A549 treated with ZK216348 at 1 μM for 4 hours (cell line): ENCODE data around the gene RNASE9. TPM values are rescaled to one million over a fixed set of nuclear protein-coding genes. Genes with fewer than 3 reads are reported as not detected.

Experiments used
- total RNA-seq: library from RNA; stranded (reverse); fragments of 200-300 nt; extraction: Qiagen RNA extraction; gene quantifications from 5 replicates; pipeline ENCODE4 v1.2.3, GENCODE V29; 2022; ENCODE audit warnings: low read depth

Gene RNASE9
- not detected in 5 replicates for total RNA-seq

GRCh38 chr14:20560961-20561360, at the start of gene RNASE9:
Gene RNASE9, minus strand, starts transcription at chr14:20561047.

GRCh38 chr14:20591235-20591634, 30.4 kb upstream of the RNASE9 start, which contains the start of gene RNASE12:
Gene RNASE12, minus strand, starts transcription at chr14:20591376. Its CDS starts 653 bp downstream, at chr14:20590723.

GRCh38 chr14:20587489-20588154, 26.8 kb upstream of the RNASE9 start, which contains the start of gene RNASE11:
Gene RNASE11, minus strand, starts transcription at chr14:20588001.

Other genes starting within 250 kb of the RNASE9 start
- 36.5 to 60.3 TPM (median 39.8 TPM) in 5 replicates for gene CCNB1IP1, start 227.8 kb downstream of the RNASE9 start, total RNA-seq
- 19.6 to 28.9 TPM (median 20.4 TPM) in 5 replicates for gene PARP2, start 217.4 kb downstream of the RNASE9 start, total RNA-seq
- gene TEP1, start 147.5 kb downstream of the RNASE9 start, total RNA-seq, result 9.1 to 13.3 TPM (median 9.9 TPM) in 5 replicates
- not detected in 5 replicates for gene KLHL33, start 124.9 kb downstream of the RNASE9 start, total RNA-seq
- 19.0 to 28.9 TPM (median 25.5 TPM) in 5 replicates for gene OSGEP, start 106.2 kb downstream of the RNASE9 start, total RNA-seq
- 248 to 284 TPM (median 259 TPM) in 5 replicates for gene APEX1, start 105.8 kb downstream of the RNASE9 start, total RNA-seq
- gene PIP4P1, start 99.6 kb downstream of the RNASE9 start, total RNA-seq, result 26.3 to 41.0 TPM (median 34.0 TPM) in 5 replicates
- 148 to 204 TPM (median 152 TPM) in 5 replicates for gene PNP, start 91.6 kb downstream of the RNASE9 start, total RNA-seq
- gene RNASE10, start 55.5 kb downstream of the RNASE9 start, total RNA-seq, result 0.20 to 0.40 TPM (median 0.27 TPM) in 5 replicates
- not detected in 5 replicates for gene RNASE11, start 27.0 kb upstream of the RNASE9 start, total RNA-seq
- not detected in 5 replicates for gene RNASE12, start 30.3 kb upstream of the RNASE9 start, total RNA-seq
- not detected in 5 replicates for gene OR6S1, start 80.6 kb upstream of the RNASE9 start, total RNA-seq
- 4.3 to 9.6 TPM (median 7.4 TPM) in 5 replicates for gene RNASE4, start 123.5 kb upstream of the RNASE9 start, total RNA-seq
- gene ANG, start 127.7 kb upstream of the RNASE9 start, total RNA-seq, result 7.8 to 11.1 TPM (median 10.5 TPM) in 5 replicates
- gene EDDM3A, start 184.8 kb upstream of the RNASE9 start, total RNA-seq, result not detected in 5 replicates
- gene EDDM3B, start 207.4 kb upstream of the RNASE9 start, total RNA-seq, result not detected in 5 replicates
- not detected in 5 replicates for gene RNASE6, start 220.2 kb upstream of the RNASE9 start, total RNA-seq
- gene RNASE1, start 241.8 kb upstream of the RNASE9 start, total RNA-seq, result 0.19 to 0.33 TPM (median 0.27 TPM) in 3 of 5 replicates, not detected in the others